SK-N-SH (cell line): ENCODE measurements around the gene ARHGAP25. TPM values are rescaled to one million over a fixed set of nuclear protein-coding genes. Genes with fewer than 3 reads are reported as not detected.

Experiments used
- CTCF ChIA-PET: fragments of 300-600, 350-600 bp; formaldehyde crosslinking; extraction: SDS; loops from one replicate; lab custom pipeline; 2021; lab: Yijun Ruan, JAX
- POLR2A ChIA-PET: fragments of 350-600 bp; sonication (Branson Sonifier 250); formaldehyde crosslinking; extraction: SDS; loops from one replicate; lab custom pipeline; 2020; ENCODE audit warnings: antibody characterized with exemption, inconsistent platforms; lab: Yijun Ruan, JAX
- DNase-seq: peaks from one replicate; pipeline ENCODE4 v3.0.0; 2012
- H2AFZ ChIP-seq: fragments of 200-600 bp; sonication (generic); 2 replicates; pipeline ENCODE4 v1.8.1; 2016; ENCODE audit warnings: antibody characterized with exemption, mild to moderate bottlenecking, low read depth
- H3F3A ChIP-seq: fragments of 200-600 bp; sonication (generic); replicated peaks from 2 replicates; pipeline ENCODE3; 2016; ENCODE audit warnings: antibody characterized with exemption, mild to moderate bottlenecking; ENCODE audit not compliant: insufficient read depth
- H3K27ac ChIP-seq, 2 experiments: fragments of 200-500 bp in 1 of 2; fragments of 200-600 bp in 1 of 2; sonication (Bioruptor generic) in 1 of 2; sonication (generic), shearing (Covaris generic) in 1 of 2; 2 replicates each; pipeline versions ENCODE4 v1.5.1 to v1.6.1; 2014 to 2016; ENCODE audit warnings: low read depth in 2 of 2, inconsistent platforms in 1 of 2, low read length in 1 of 2, mild to moderate bottlenecking in 1 of 2, mixed read lengths in 1 of 2
- H3K27me3 ChIP-seq: fragments of 200-600 bp; sonication (generic), shearing (Covaris generic); 2 replicates; pipeline ENCODE4 v1.6.1; 2016; ENCODE audit warnings: mixed run types; ENCODE audit not compliant: insufficient read depth
- H3K36me3 ChIP-seq, 2 experiments: fragments of 200-500 bp in 1 of 2; fragments of 200-600 bp in 1 of 2; sonication (Bioruptor generic) in 1 of 2; sonication (generic) in 1 of 2; replicated peaks in 1 of 2; 2 replicates each; pipeline versions ENCODE3 to v1.5.1; 2014 to 2016; ENCODE audit warnings: low read length in 1 of 2, mild to moderate bottlenecking in 1 of 2; ENCODE audit not compliant: insufficient read depth in 2 of 2, control insufficient read depth in 1 of 2
- H3K4me1 ChIP-seq, 2 experiments: fragments of 200-500 bp in 1 of 2; fragments of 200-600 bp in 1 of 2; sonication (Bioruptor generic) in 1 of 2; sonication (generic), shearing (Covaris generic) in 1 of 2; 2 replicates each; pipeline versions ENCODE4 v1.5.1 to v1.6.1; 2014 to 2016; ENCODE audit warnings: low read depth in 1 of 2, low read length in 1 of 2, mixed run types in 1 of 2; ENCODE audit not compliant: insufficient read depth in 2 of 2, control insufficient read depth in 1 of 2
- H3K4me2 ChIP-seq: fragments of 200-600 bp; sonication (generic), shearing (Covaris generic); 2 replicates; pipeline ENCODE4 v1.6.1; 2017; ENCODE audit warnings: mixed run types
- H3K4me3 ChIP-seq, 2 experiments: fragments of 200-500 bp in 1 of 2; fragments of 200-600 bp in 1 of 2; sonication (Bioruptor generic) in 1 of 2; sonication (generic), shearing (Covaris generic) in 1 of 2; 2 replicates each; pipeline versions ENCODE4 v1.5.1 to v1.8.1; 2014 to 2016; ENCODE audit warnings: low read depth in 2 of 2, inconsistent platforms in 1 of 2, low read length in 1 of 2, mild to moderate bottlenecking in 1 of 2, mixed read lengths in 1 of 2, moderate library complexity in 1 of 2
- H3K79me2 ChIP-seq: fragments of 200-600 bp; sonication (generic); 2 replicates; pipeline ENCODE4 v1.8.1; 2017; ENCODE audit warnings: mild to moderate bottlenecking; ENCODE audit not compliant: insufficient read depth
- H3K9ac ChIP-seq: fragments of 200-600 bp; sonication (generic); 2 replicates; pipeline ENCODE4 v1.6.1; 2017; ENCODE audit warnings: mixed run types
- H3K9me2 ChIP-seq: fragments of 200-600 bp; sonication (generic); 2 replicates; pipeline ENCODE4 v1.6.1; 2017; ENCODE audit warnings: mixed run types
- H3K9me3 ChIP-seq: fragments of 200-600 bp; sonication (generic); 2 replicates; pipeline ENCODE4 v1.6.1; 2017; ENCODE audit warnings: mixed run types, mild to moderate bottlenecking, moderate library complexity
- H4K20me1 ChIP-seq: fragments of 200-600 bp; sonication (generic); 2 replicates; pipeline ENCODE4 v1.6.1; 2017; ENCODE audit warnings: mild to moderate bottlenecking, mixed run types; ENCODE audit not compliant: insufficient read depth
- ELF1 ChIP-seq: IDR thresholded peaks from 2 replicates; pipeline ENCODE4 v1.4.0; 2012
- EP300 ChIP-seq, 2 experiments: IDR thresholded peaks; 2 replicates each; pipeline versions ENCODE4 v1.4.0 to v1.6.1; 2012; ENCODE audit warnings: borderline replicate concordance in 1 of 2, low read depth in 1 of 2, low read length in 1 of 2
- EZH2phosphoT487 ChIP-seq: fragments of 200-600 bp; sonication (generic); IDR thresholded peaks from 2 replicates; pipeline ENCODE4 v1.6.1; 2017; ENCODE audit warnings: low read depth, mixed run types, mild to moderate bottlenecking, antibody characterized with exemption, moderate library complexity, borderline replicate concordance
- FOXM1 ChIP-seq: IDR thresholded peaks from 2 replicates; pipeline ENCODE4 v1.4.0; 2012; ENCODE audit warnings: low read depth, mild to moderate bottlenecking
- GATA2 ChIP-seq: sonication (generic); formaldehyde crosslinking; IDR thresholded peaks from 2 replicates; pipeline ENCODE4 v1.5.0; 2020; ENCODE audit warnings: mild to moderate bottlenecking, missing genetic modification reagents
- MAX ChIP-seq: IDR thresholded peaks from 2 replicates; pipeline ENCODE4 v1.4.0; 2012; ENCODE audit warnings: low read depth
- MEF2A ChIP-seq: IDR thresholded peaks from 2 replicates; pipeline ENCODE4 v1.4.0; 2012; ENCODE audit warnings: low read depth, borderline replicate concordance
- MXI1 ChIP-seq: IDR thresholded peaks from 2 replicates; pipeline ENCODE4 v1.6.1; 2012; ENCODE audit warnings: mild to moderate bottlenecking, low read depth, low read length, improper control_type of control experiment
- POLR2AphosphoS5 ChIP-seq: IDR thresholded peaks from 2 replicates; pipeline ENCODE4 v1.6.1; 2012; ENCODE audit warnings: low read depth, low read length
- RCOR1 ChIP-seq: fragments of 150-350 bp; IDR thresholded peaks from 2 replicates; pipeline ENCODE4 v1.6.1; 2017; ENCODE audit warnings: antibody characterized with exemption, low read length
- RFX5 ChIP-seq: IDR thresholded peaks from 2 replicates; pipeline ENCODE4 v1.6.1; 2012; ENCODE audit warnings: mild to moderate bottlenecking, improper control_type of control experiment, low read length
- SIN3A ChIP-seq: IDR thresholded peaks from 2 replicates; pipeline ENCODE4 v1.6.1; 2012; ENCODE audit warnings: low read depth, mild to moderate bottlenecking, low read length, moderate library complexity, borderline replicate concordance
- TEAD4 ChIP-seq: IDR thresholded peaks from 2 replicates; pipeline ENCODE4 v1.4.0; 2012; ENCODE audit warnings: mild to moderate bottlenecking, borderline replicate concordance; ENCODE audit not compliant: insufficient read depth
- YY1 ChIP-seq: IDR thresholded peaks from 2 replicates; pipeline ENCODE4 v1.4.0; 2012; ENCODE audit warnings: low read depth, mild to moderate bottlenecking
- ZBTB33 ChIP-seq: IDR thresholded peaks from 2 replicates; pipeline ENCODE4 v1.4.0; 2012; ENCODE audit warnings: low read depth, borderline replicate concordance
- WGBS: methylation state at CpG from one replicate; pipeline ENCODE4 v1.1.6; 2017; ENCODE audit warnings: low lambda C conversion rate; 5-methylcytosine and 5-hydroxymethylcytosine counted together
- polyA plus RNA-seq, 3 experiments: library from polyadenylated mRNA; depleted of rRNA; stranded (reverse); fragments of >200 nt; gene quantifications; 2 replicates each; pipeline ENCODE4 v1.2.3, GENCODE V29; 2012
- TF ChIP-seq, protein P1 (sequence below): IDR thresholded peaks from 2 replicates; pipeline ENCODE4 v1.4.0; 2012; ENCODE audit warnings: low read depth, borderline replicate concordance
- TF ChIP-seq, protein P2 (sequence below): IDR thresholded peaks from 2 replicates; pipeline ENCODE4; 2012

Gene ARHGAP25
- polyA plus RNA-seq, 1 of the 3 experiments (the other 2 are of a cell fraction): not detected

- Histone ChIP-seq H3K9ac (no peak overlapping the region), H3K27ac (no peak overlapping the region), H3K4me3 (no peak overlapping the region), H3K4me2 (no peak overlapping the region), H3K9me2 (no peaks in the 10 kb centered on the region), H3K79me2 (no peaks in the 10 kb centered on the region), H3K9me3 (no peaks in the 10 kb centered on the region), H3K27me3 (no peaks in the 10 kb centered on the region), H3F3A (no peaks in the 10 kb centered on the region), H3K36me3 (no peaks in the 10 kb centered on the region), H3K4me1 (no peaks in the 10 kb centered on the region), H4K20me1 (no peaks in the 10 kb centered on the region), H2AFZ (no peak overlapping the region)
- CTCF ChIA-PET: interaction anchor here (0.9 to 19.0 kb wide), 5 partner anchors 9 to 180 kb away, joined by 3 to 245 read pairs (median 4); no protein-coding TSS in a partner anchor
- WGBS: no CpG with 5 or more reads among the region's 1 CpG
- no peak for DNase-seq
- POLR2A ChIA-PET: no interaction called here
- TF ChIP-seq TEAD4 (no peak), RFX5 (no peak), EZH2phosphoT487 (no peak), GATA2 (no peak), SIN3A (no peak), ZBTB33 (no peak), EP300 (IDR thresholded peaks at IDR 0.05; ENCODE audit: borderline replicate concordance in 1 of 2, low read depth in 1 of 2, low read length in 1 of 2) (no peak), MXI1 (no peak), MEF2A (no peak), FOXM1 (no peak), RCOR1 (no peak), MAX (no peak), YY1 (no peak), ELF1 (no peak), POLR2AphosphoS5 (no peak)
- TF ChIP-seq, protein P1, sequence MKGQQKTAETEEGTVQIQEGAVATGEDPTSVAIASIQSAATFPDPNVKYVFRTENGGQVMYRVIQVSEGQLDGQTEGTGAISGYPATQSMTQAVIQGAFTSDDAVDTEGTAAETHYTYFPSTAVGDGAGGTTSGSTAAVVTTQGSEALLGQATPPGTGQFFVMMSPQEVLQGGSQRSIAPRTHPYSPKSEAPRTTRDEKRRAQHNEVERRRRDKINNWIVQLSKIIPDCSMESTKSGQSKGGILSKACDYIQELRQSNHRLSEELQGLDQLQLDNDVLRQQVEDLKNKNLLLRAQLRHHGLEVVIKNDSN: no peak
- TF ChIP-seq, protein P2, sequence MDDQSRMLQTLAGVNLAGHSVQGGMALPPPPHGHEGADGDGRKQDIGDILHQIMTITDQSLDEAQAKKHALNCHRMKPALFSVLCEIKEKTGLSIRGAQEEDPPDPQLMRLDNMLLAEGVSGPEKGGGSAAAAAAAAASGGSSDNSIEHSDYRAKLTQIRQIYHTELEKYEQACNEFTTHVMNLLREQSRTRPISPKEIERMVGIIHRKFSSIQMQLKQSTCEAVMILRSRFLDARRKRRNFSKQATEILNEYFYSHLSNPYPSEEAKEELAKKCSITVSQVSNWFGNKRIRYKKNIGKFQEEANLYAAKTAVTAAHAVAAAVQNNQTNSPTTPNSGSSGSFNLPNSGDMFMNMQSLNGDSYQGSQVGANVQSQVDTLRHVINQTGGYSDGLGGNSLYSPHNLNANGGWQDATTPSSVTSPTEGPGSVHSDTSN: no peak
Observed at GRCh38 chr2:68742626-68743415, 8.2 kb downstream of the ARHGAP25 start.
